Measurements from ENCODE around the gene PUSL1.

PUSL1 gene

DNA sequence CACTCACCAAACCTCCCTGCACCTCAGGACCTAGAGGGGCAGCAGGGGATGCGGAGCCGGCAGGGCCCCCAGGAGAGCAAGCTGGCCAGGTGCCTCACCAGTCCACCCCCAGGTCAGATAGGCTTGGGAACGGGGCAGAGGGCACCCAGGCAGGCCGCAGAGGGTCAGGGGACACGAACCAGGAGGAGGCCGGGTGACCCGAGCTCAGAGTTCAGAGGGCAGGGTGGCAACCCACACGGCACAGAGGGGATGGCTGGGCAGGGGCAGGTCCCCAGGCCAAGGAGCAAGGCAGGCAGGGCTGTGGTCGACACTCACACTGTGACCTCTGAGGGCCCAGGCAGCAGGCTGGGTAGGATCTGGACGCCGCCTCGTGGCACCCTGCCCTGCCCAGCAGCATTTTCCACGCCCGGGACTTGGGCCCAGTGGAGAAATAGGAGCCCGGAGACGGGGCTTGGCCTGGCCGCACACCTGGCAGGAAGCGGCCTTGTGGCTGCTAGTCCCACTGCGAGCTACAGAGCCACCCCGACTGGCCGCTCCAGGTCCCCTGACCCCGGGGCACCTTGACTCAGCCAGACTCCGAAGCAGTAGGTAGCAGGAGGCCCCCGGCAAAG is 35.5 kb downstream of the PUSL1 start:
- 0 out of 2 replicates have a peak overlapping the region, but pooled peaks have one; percentile 11 for H3K27ac ChIP-seq (ENCODE audit: low read depth, low read length)
- H3K4me1 ChIP-seq (ENCODE audit: control insufficient read depth, insufficient read depth, low read length, unreplicated experiment): peaks cover 40% of the 10 kb centered on the region
- peaks cover 8% of the 10 kb centered on the region; the same call in 1 of the 2 replicates for H3K36me3 ChIP-seq (ENCODE audit: insufficient read depth, low read length)
- H3K79me2 ChIP-seq (ENCODE audit: control insufficient read depth, insufficient read depth, low read length, unreplicated experiment): peaks cover 69% of the 10 kb centered on the region
- no peak overlapping the region for H3K4me3 ChIP-seq (ENCODE audit: low read depth, low read length)
- no peaks in the 10 kb centered on the region for H3K27me3 ChIP-seq (ENCODE audit: insufficient read depth, low read length)
- no peak overlapping the region for H2AFZ ChIP-seq (ENCODE audit: low read length, unreplicated experiment)

- Histone ChIP-seq H3K27me3 (ENCODE audit: insufficient read depth, low read length) (no peaks in the 10 kb centered on the region), H3K4me3 (ENCODE audit: low read depth, low read length) (peak overlapping the region; percentile 96), H3K4me1 (ENCODE audit: control insufficient read depth, insufficient read depth, low read length, unreplicated experiment) (peaks cover 40% of the 10 kb centered on the region), H2AFZ (ENCODE audit: low read length, unreplicated experiment) (no peak overlapping the region), H3K79me2 (ENCODE audit: control insufficient read depth, insufficient read depth, low read length, unreplicated experiment) (peaks cover 69% of the 10 kb centered on the region), H3K36me3 (ENCODE audit: insufficient read depth, low read length) (peaks cover 8% of the 10 kb centered on the region; the same call in 1 of the 2 replicates), H3K27ac (ENCODE audit: low read depth, low read length) (peak overlapping the region; percentile 41)
Measured at GRCh38 chr1:1344655-1345361, 36.4 kb downstream of the PUSL1 start.

- Histone ChIP-seq H3K27ac (ENCODE audit: low read depth, low read length) (peak overlapping the region; percentile 41), H2AFZ (ENCODE audit: low read length, unreplicated experiment) (no peak overlapping the region), H3K4me3 (ENCODE audit: low read depth, low read length) (peak overlapping the region; percentile 96), H3K79me2 (ENCODE audit: control insufficient read depth, insufficient read depth, low read length, unreplicated experiment) (peaks cover 69% of the 10 kb centered on the region), H3K36me3 (ENCODE audit: insufficient read depth, low read length) (peaks cover 8% of the 10 kb centered on the region; the same call in 1 of the 2 replicates), H3K27me3 (ENCODE audit: insufficient read depth, low read length) (no peaks in the 10 kb centered on the region), H3K4me1 (ENCODE audit: control insufficient read depth, insufficient read depth, low read length, unreplicated experiment) (peaks cover 40% of the 10 kb centered on the region)
Measured at GRCh38 chr1:1345384-1345783, 37.0 kb downstream of the PUSL1 start.

GRCh38 chr1:1345860-1346500 is 37.6 kb downstream of the PUSL1 start:
- H3K4me3 ChIP-seq (ENCODE audit: low read depth, low read length): peak overlapping the region; percentile 96
- peak overlapping the region; percentile 41 for H3K27ac ChIP-seq (ENCODE audit: low read depth, low read length)
- H3K36me3 ChIP-seq (ENCODE audit: insufficient read depth, low read length): peaks cover 7% of the 10 kb centered on the region; the same call in 1 of the 2 replicates
- H3K79me2 ChIP-seq (ENCODE audit: control insufficient read depth, insufficient read depth, low read length, unreplicated experiment): peaks cover 69% of the 10 kb centered on the region
- peaks cover 40% of the 10 kb centered on the region for H3K4me1 ChIP-seq (ENCODE audit: control insufficient read depth, insufficient read depth, low read length, unreplicated experiment)
- no peaks in the 10 kb centered on the region for H3K27me3 ChIP-seq (ENCODE audit: insufficient read depth, low read length)
- H2AFZ ChIP-seq (ENCODE audit: low read length, unreplicated experiment): no peak overlapping the region

- H2AFZ ChIP-seq (ENCODE audit: low read length, unreplicated experiment): no peak overlapping the region
- H3K4me1 ChIP-seq (ENCODE audit: control insufficient read depth, insufficient read depth, low read length, unreplicated experiment): peaks cover 41% of the 10 kb centered on the region
- H3K4me3 ChIP-seq (ENCODE audit: low read depth, low read length): peak overlapping the region; percentile 96
- H3K27ac ChIP-seq (ENCODE audit: low read depth, low read length): peak overlapping the region; percentile 41
- peaks cover 2% of the 10 kb centered on the region; the same call in 1 of the 2 replicates for H3K36me3 ChIP-seq (ENCODE audit: insufficient read depth, low read length)
- peaks cover 69% of the 10 kb centered on the region for H3K79me2 ChIP-seq (ENCODE audit: control insufficient read depth, insufficient read depth, low read length, unreplicated experiment)
- H3K27me3 ChIP-seq (ENCODE audit: insufficient read depth, low read length): no peaks in the 10 kb centered on the region
Measured at GRCh38 chr1:1346501-1346890, 38.1 kb downstream of the PUSL1 start.

DNA sequence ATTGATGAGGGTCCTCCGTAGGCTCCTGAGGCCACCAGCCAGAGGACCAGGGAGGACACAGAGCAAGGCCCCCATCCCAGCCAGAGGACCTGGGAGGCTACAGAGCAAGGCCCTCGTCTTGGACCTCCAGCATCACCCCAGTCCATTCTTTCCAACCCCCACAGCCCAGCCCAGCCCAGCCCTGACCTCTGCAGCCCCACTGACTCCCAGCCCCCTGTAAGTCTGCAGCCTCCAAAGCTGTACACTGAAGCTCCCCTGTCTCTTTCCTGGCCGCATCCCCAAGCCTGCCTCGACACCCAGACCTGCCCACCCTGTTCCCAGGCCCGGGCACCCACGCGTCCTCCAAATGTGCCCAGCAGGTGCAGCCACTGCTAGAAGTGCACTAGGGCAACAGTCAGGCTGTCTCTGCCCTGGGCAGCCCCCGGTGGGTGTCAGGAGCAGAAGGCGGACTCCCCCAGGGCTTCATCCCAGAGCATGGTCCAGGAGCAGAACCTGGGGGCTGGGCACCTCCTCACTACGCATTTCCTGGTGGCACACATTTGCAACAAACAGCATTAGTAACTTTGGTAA is 38.7 kb downstream of the PUSL1 start:
- peaks cover 43% of the 10 kb centered on the region for H3K4me1 ChIP-seq (ENCODE audit: control insufficient read depth, insufficient read depth, low read length, unreplicated experiment)
- peak overlapping the region; percentile 96 for H3K4me3 ChIP-seq (ENCODE audit: low read depth, low read length)
- no peaks in the 10 kb centered on the region for H3K36me3 ChIP-seq (ENCODE audit: insufficient read depth, low read length)
- no peaks in the 10 kb centered on the region for H3K27me3 ChIP-seq (ENCODE audit: insufficient read depth, low read length)
- peaks cover 68% of the 10 kb centered on the region for H3K79me2 ChIP-seq (ENCODE audit: control insufficient read depth, insufficient read depth, low read length, unreplicated experiment)
- peak overlapping the region; percentile 40; the same call in 1 of the 2 replicates for H3K27ac ChIP-seq (ENCODE audit: low read depth, low read length)
- no peak overlapping the region for H2AFZ ChIP-seq (ENCODE audit: low read length, unreplicated experiment)

GRCh38 chr1:1347663-1348419 is 39.4 kb downstream of the PUSL1 start:
- Histone ChIP-seq H2AFZ (ENCODE audit: low read length, unreplicated experiment) (no peak overlapping the region), H3K4me3 (ENCODE audit: low read depth, low read length) (peak overlapping the region; percentile 96), H3K27ac (ENCODE audit: low read depth, low read length) (peak overlapping the region; percentile 40), H3K36me3 (ENCODE audit: insufficient read depth, low read length) (no peaks in the 10 kb centered on the region), H3K4me1 (ENCODE audit: control insufficient read depth, insufficient read depth, low read length, unreplicated experiment) (peaks cover 48% of the 10 kb centered on the region), H3K27me3 (ENCODE audit: insufficient read depth, low read length) (no peaks in the 10 kb centered on the region), H3K79me2 (ENCODE audit: control insufficient read depth, insufficient read depth, low read length, unreplicated experiment) (peaks cover 61% of the 10 kb centered on the region)

DNA sequence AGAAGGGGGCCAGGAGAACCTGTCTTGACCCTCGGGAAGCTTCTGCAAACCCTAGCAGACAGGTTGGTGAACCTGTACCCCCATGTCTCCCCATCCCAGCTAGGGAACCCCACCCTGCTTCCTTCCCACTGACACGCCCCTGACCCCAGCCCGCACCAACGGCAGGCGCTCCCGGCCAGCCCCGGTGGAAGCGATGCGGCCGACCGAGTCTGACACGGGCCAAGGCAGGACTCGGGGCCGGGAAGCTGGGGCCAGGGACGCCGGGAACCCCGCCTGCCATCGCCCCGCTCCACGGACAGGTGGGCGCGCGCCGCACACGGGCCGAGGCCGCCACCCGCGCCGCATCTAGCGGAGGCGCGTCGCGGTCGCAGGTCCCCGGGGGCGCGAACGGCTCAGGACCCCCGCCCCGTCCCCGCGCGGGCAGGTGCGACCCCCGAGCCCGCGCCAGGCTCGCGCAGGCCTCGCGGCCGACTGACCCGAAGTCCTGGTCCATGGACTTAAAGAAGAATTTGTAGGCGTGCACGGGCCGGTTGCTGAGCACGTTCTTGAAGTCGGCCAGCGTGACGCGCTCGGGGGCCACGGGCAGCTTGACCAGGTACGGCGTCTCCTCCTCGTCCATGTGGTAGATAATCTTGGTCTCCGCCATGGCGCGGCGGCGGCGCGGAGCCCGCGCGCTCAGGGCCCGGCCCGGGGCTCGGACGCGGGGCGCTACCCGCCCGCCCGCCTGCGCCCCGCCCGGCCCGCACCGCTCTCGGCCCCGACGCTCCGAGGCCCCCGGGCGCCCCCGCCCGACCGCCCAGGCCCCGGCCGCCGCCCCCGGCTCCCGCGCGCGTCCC is 40.2 kb downstream of the PUSL1 start:
- Histone ChIP-seq H3K36me3 (ENCODE audit: insufficient read depth, low read length) (no peaks in the 10 kb centered on the region), H3K79me2 (ENCODE audit: control insufficient read depth, insufficient read depth, low read length, unreplicated experiment) (peaks cover 55% of the 10 kb centered on the region), H3K4me1 (ENCODE audit: control insufficient read depth, insufficient read depth, low read length, unreplicated experiment) (peaks cover 49% of the 10 kb centered on the region), H3K27me3 (ENCODE audit: insufficient read depth, low read length) (no peaks in the 10 kb centered on the region), H2AFZ (ENCODE audit: low read length, unreplicated experiment) (no peak overlapping the region), H3K4me3 (ENCODE audit: low read depth, low read length) (peak overlapping the region; percentile 96), H3K27ac (ENCODE audit: low read depth, low read length) (peak overlapping the region; percentile 40; the same call in 1 of the 2 replicates)

- Histone ChIP-seq H3K4me1 (ENCODE audit: control insufficient read depth, insufficient read depth, low read length, unreplicated experiment) (peaks cover 45% of the 10 kb centered on the region), H3K27ac (ENCODE audit: low read depth, low read length) (peak within 1 kb of the TSS; percentile 56), H3K27me3 (ENCODE audit: insufficient read depth, low read length) (no peaks in the 10 kb centered on the region), H3K79me2 (ENCODE audit: control insufficient read depth, insufficient read depth, low read length, unreplicated experiment) (peaks cover 54% of the 10 kb centered on the region), H3K4me3 (ENCODE audit: low read depth, low read length) (peak within 1 kb of the TSS; percentile 96), H2AFZ (ENCODE audit: low read length, unreplicated experiment) (no peak within 1 kb of the TSS), H3K36me3 (ENCODE audit: insufficient read depth, low read length) (no peaks in the 10 kb centered on the region)
Measured at GRCh38 chr1:1349256-1350012, 41.0 kb downstream of the PUSL1 start, which contains the start of gene DVL1. Gene DVL1, minus strand, starts transcription at chr1:1349418. Its CDS starts 353 bp downstream, at chr1:1349065.

Data from ACC112 (cell line).